Keratinocyte (primary cell): ENCODE results near the gene MGAT5.

ENCODE experiments used
- EZH2 ChIP-seq: IDR thresholded peaks from one replicate; pipeline ENCODE4 v1.6.1; 2012; ENCODE audit warnings: inconsistent platforms, mild to moderate bottlenecking, low read length, moderate library complexity
- TF ChIP-seq, protein P1 (sequence below), 3 experiments: IDR thresholded peaks in 1 of 3; conservative IDR thresholded peaks in 1 of 3; optimal IDR thresholded peaks in 1 of 3; 2 replicates in 2 of 3; 3 replicates in 1 of 3; pipeline versions ENCODE3 to v1.5.1; 2011; ENCODE audit warnings: low read length in 3 of 3, mild to moderate bottlenecking in 3 of 3, moderate library complexity in 2 of 3, control low read depth in 1 of 3, inconsistent platforms in 1 of 3; ENCODE audit not compliant: insufficient read depth in 2 of 3; ENCODE audit errors: extremely low read depth in 1 of 3

- TF ChIP-seq, protein P1, sequence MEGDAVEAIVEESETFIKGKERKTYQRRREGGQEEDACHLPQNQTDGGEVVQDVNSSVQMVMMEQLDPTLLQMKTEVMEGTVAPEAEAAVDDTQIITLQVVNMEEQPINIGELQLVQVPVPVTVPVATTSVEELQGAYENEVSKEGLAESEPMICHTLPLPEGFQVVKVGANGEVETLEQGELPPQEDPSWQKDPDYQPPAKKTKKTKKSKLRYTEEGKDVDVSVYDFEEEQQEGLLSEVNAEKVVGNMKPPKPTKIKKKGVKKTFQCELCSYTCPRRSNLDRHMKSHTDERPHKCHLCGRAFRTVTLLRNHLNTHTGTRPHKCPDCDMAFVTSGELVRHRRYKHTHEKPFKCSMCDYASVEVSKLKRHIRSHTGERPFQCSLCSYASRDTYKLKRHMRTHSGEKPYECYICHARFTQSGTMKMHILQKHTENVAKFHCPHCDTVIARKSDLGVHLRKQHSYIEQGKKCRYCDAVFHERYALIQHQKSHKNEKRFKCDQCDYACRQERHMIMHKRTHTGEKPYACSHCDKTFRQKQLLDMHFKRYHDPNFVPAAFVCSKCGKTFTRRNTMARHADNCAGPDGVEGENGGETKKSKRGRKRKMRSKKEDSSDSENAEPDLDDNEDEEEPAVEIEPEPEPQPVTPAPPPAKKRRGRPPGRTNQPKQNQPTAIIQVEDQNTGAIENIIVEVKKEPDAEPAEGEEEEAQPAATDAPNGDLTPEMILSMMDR (optimal IDR thresholded peaks at IDR 0.05 in 1 of 3, IDR thresholded peaks at IDR 0.05 in 1 of 3, conservative IDR thresholded peaks at IDR 0.05 in 1 of 3; ENCODE audit: extremely low read depth in 1 of 3, insufficient read depth in 2 of 3, low read length in 3 of 3): no peak
- no peak for TF ChIP-seq EZH2
Measured at GRCh38 chr2:134231965-134232340, 21.9 kb upstream of the MGAT5 start.
